SK-N-SH treated with all-trans-retinoic acid at 6 μM for 48 hours (cell line): ENCODE results near the gene ARHGEF38.

Experiments
- ATAC-seq: fragments of 200-7000 bp; cut with Tn5 transposase; 3 replicates; pipeline ENCODE4 v1.9.1; 2020; ENCODE audit warnings: mild to moderate bottlenecking, moderate library complexity
- ARNTL ChIP-seq: fragments of 450-650 bp; formaldehyde crosslinking; IDR thresholded peaks from 2 replicates; pipeline ENCODE4 v1.5.0; 2020; ENCODE audit warnings: low read depth, mild to moderate bottlenecking, moderate library complexity, borderline replicate concordance
- BACH2 ChIP-seq: fragments of 250-450 bp; sonication (Bioruptor Pico); IDR thresholded peaks from 2 replicates; pipeline ENCODE4 v1.9.0; 2021; ENCODE audit warnings: mild to moderate bottlenecking, borderline replicate concordance
- CREB5 ChIP-seq: fragments of 250-450 bp; sonication (Bioruptor Pico); IDR thresholded peaks from 2 replicates; pipeline ENCODE4 v1.5.1; 2020; ENCODE audit warnings: low read depth, mild to moderate bottlenecking, moderate library complexity
- CSDC2 ChIP-seq: fragments of 250-450 bp; sonication (Bioruptor Pico); IDR thresholded peaks from 2 replicates; pipeline ENCODE4 v1.5.0; 2020; ENCODE audit warnings: mild to moderate bottlenecking, moderate library complexity
- CSRNP3 ChIP-seq: fragments of 250-450 bp; sonication (Bioruptor Pico); IDR thresholded peaks from 2 replicates; pipeline ENCODE4 v1.5.1; 2021; ENCODE audit warnings: mild to moderate bottlenecking, moderate library complexity
- GLIS3 ChIP-seq: fragments of 250-450 bp; sonication (Bioruptor Pico); IDR thresholded peaks from 2 replicates; pipeline ENCODE4 v1.5.0; 2020; ENCODE audit warnings: mild to moderate bottlenecking, moderate library complexity
- PATZ1 ChIP-seq: fragments of 250-450 bp; sonication (Bioruptor Pico); IDR thresholded peaks from 2 replicates; pipeline ENCODE4 v1.8.0; 2020; ENCODE audit warnings: mild to moderate bottlenecking, moderate library complexity, borderline replicate concordance
- POU6F1 ChIP-seq: fragments of 250-450 bp; sonication (Bioruptor Pico); IDR thresholded peaks from 2 replicates; pipeline ENCODE4 v1.8.0; 2021; ENCODE audit warnings: low read depth, mild to moderate bottlenecking, moderate library complexity, borderline replicate concordance
- PPARA ChIP-seq: fragments of 250-450 bp; sonication (Bioruptor Pico); IDR thresholded peaks from 2 replicates; pipeline ENCODE4 v1.5.0; 2020; ENCODE audit warnings: mild to moderate bottlenecking, borderline replicate concordance
- RARB ChIP-seq: fragments of 250-450 bp; sonication (Bioruptor Pico); IDR thresholded peaks from 2 replicates; pipeline ENCODE4 v1.8.0; 2021; ENCODE audit warnings: mild to moderate bottlenecking, moderate library complexity
- TCF4 ChIP-seq: fragments of 250-450 bp; sonication (Bioruptor Pico); IDR thresholded peaks from 2 replicates; pipeline ENCODE4 v1.8.0; 2021; ENCODE audit warnings: mild to moderate bottlenecking, moderate library complexity, borderline replicate concordance
- TOX ChIP-seq: fragments of 250-450 bp; sonication (Bioruptor Pico); IDR thresholded peaks from 2 replicates; pipeline ENCODE4 v1.8.0; 2021; ENCODE audit warnings: mild to moderate bottlenecking, moderate library complexity, borderline replicate concordance
- TSHZ2 ChIP-seq: fragments of 250-450 bp; sonication (Bioruptor Pico); IDR thresholded peaks from 2 replicates; pipeline ENCODE4 v1.5.0; 2020; ENCODE audit warnings: mild to moderate bottlenecking, moderate library complexity
- ZC3H10 ChIP-seq: fragments of 250-450 bp; sonication (Bioruptor Pico); IDR thresholded peaks from 2 replicates; pipeline ENCODE4 v1.5.1; 2021; ENCODE audit warnings: mild to moderate bottlenecking, moderate library complexity
- ZFP3 ChIP-seq: fragments of 250-450 bp; sonication (Bioruptor Pico); IDR thresholded peaks from 2 replicates; pipeline ENCODE4 v1.5.0; 2020; ENCODE audit warnings: mild to moderate bottlenecking, moderate library complexity
- ZFP30 ChIP-seq: fragments of 450-650 bp; formaldehyde crosslinking; IDR thresholded peaks from 2 replicates; pipeline ENCODE4 v1.5.0; 2022; ENCODE audit warnings: mild to moderate bottlenecking, moderate library complexity
- ZNF8 ChIP-seq: fragments of 450-650 bp; formaldehyde crosslinking; IDR thresholded peaks from 2 replicates; pipeline ENCODE4 v1.5.0; 2020; ENCODE audit warnings: mild to moderate bottlenecking, moderate library complexity

The ARHGEF38 gene

GRCh38 chr4:105632599-105632998 is 80.2 kb downstream of the ARHGEF38 start:
- no peak for ATAC-seq
- TF ChIP-seq BACH2 (CRISPR knock-in tag): no peak
- TF ChIP-seq ZFP3 (CRISPR knock-in tag): no peak
- no peak for TF ChIP-seq RARB (CRISPR knock-in tag)
- TF ChIP-seq CREB5 (CRISPR knock-in tag): no peak
- TF ChIP-seq ZFP30 (CRISPR knock-in tag): no peak
- no peak for TF ChIP-seq TSHZ2 (CRISPR knock-in tag)
- TF ChIP-seq GLIS3 (CRISPR knock-in tag): no peak
- TF ChIP-seq, all 23 proteins: peak for 0

GRCh38 chr4:105633241-105633640 is 80.8 kb downstream of the ARHGEF38 start:
- no peak for TF ChIP-seq CSRNP3 (CRISPR knock-in tag)
- TF ChIP-seq ZNF8 (CRISPR knock-in tag): no peak
- TF ChIP-seq TOX (CRISPR knock-in tag): no peak
- TF ChIP-seq BACH2 (CRISPR knock-in tag): no peak
- no peak for TF ChIP-seq PPARA (CRISPR knock-in tag)
- TF ChIP-seq PATZ1 (CRISPR knock-in tag): no peak
- TF ChIP-seq POU6F1 (CRISPR knock-in tag): no peak

GRCh38 chr4:105634402-105635080 is 82.1 kb downstream of the ARHGEF38 start:
- no peak for TF ChIP-seq ZC3H10 (CRISPR knock-in tag)
- no peak for TF ChIP-seq CSDC2 (CRISPR knock-in tag)
- no peak for TF ChIP-seq PPARA (CRISPR knock-in tag)
- no peak for TF ChIP-seq TCF4 (CRISPR knock-in tag)
- TF ChIP-seq ARNTL (CRISPR knock-in tag): no peak
- TF ChIP-seq CSRNP3 (CRISPR knock-in tag): no peak
- ATAC-seq: peak; percentile 51

More at GRCh38 chr4:105633241-105633640, 80.8 kb downstream of the ARHGEF38 start:
- ATAC-seq: no peak
